Neural crest cell (in vitro differentiated cells): Measurements from ENCODE around the gene VARS2. TPM values are rescaled to one million over a fixed set of nuclear protein-coding genes. Genes with fewer than 3 reads are reported as not detected.
A peak's percentile ranks its signal among the peaks of the same experiment; 100 is the strongest.
"Not testable (repeated sequence)": the region's sequence is repeated elsewhere in the genome, so short reads cannot be mapped to it uniquely, and the experiment has no call there.

Experiments
- DNase-seq: peaks from one replicate; pipeline ENCODE4 v3.0.0; 2021; ENCODE audit warnings: low read depth, mixed read lengths, low spot score
- H3K27ac Mint-ChIP-seq: one replicate; pipeline ENCODE4 v1.8.0; 2021; ENCODE audit warnings: mild to moderate bottlenecking, mixed read lengths; ENCODE audit not compliant: unreplicated experiment
- H3K27me3 Mint-ChIP-seq: 2 replicates; pipeline ENCODE4 v1.8.0; 2021; ENCODE audit warnings: low read depth, mild to moderate bottlenecking, mixed read lengths
- H3K36me3 Mint-ChIP-seq: 2 replicates; pipeline ENCODE4 v1.8.0; 2021; ENCODE audit warnings: low read depth, mild to moderate bottlenecking, mixed read lengths
- H3K4me1 Mint-ChIP-seq: 2 replicates; pipeline ENCODE4 v1.8.0; 2021; ENCODE audit warnings: mixed read lengths
- H3K4me3 Mint-ChIP-seq: one replicate; pipeline ENCODE4 v1.8.0; 2021; ENCODE audit warnings: mild to moderate bottlenecking, mixed read lengths
- H3K9me3 Mint-ChIP-seq: 2 replicates; pipeline ENCODE4 v1.8.0; 2021; ENCODE audit warnings: mixed read lengths
- total RNA-seq: library from RNA; stranded (reverse); gene quantifications from 2 replicates; pipeline ENCODE4 v1.2.1, GENCODE V29; 2021
- TF ChIP-seq, protein P1 (sequence below): fragments of 200-600 bp; sonication (generic); conservative IDR thresholded peaks from 2 replicates; pipeline ENCODE4 v1.5.0; 2021; ENCODE audit warnings: antibody characterized with exemption, mild to moderate bottlenecking

VARS2 gene
- total RNA-seq, 1 donor from 2014 or later, result 68.2 TPM

DNA sequence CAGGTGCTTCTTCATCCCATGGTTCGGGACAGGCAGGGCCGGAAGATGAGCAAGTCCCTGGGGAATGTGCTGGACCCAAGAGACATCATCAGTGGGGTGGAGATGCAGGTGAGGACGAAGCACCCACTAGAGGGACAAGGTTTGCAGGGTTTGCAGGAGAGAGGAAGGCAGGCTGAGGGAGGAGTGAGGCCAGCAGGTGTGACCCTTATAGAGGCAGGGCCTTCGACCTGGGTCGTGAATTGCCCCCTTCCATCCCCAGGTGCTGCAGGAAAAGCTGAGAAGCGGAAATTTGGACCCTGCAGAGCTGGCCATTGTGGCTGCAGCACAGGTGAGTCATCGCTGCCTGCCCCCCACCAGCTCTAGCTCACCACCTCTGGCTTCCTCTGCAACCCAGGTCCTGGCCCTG, 8.4 kb downstream of the VARS2 start:
- TF ChIP-seq, protein P1, sequence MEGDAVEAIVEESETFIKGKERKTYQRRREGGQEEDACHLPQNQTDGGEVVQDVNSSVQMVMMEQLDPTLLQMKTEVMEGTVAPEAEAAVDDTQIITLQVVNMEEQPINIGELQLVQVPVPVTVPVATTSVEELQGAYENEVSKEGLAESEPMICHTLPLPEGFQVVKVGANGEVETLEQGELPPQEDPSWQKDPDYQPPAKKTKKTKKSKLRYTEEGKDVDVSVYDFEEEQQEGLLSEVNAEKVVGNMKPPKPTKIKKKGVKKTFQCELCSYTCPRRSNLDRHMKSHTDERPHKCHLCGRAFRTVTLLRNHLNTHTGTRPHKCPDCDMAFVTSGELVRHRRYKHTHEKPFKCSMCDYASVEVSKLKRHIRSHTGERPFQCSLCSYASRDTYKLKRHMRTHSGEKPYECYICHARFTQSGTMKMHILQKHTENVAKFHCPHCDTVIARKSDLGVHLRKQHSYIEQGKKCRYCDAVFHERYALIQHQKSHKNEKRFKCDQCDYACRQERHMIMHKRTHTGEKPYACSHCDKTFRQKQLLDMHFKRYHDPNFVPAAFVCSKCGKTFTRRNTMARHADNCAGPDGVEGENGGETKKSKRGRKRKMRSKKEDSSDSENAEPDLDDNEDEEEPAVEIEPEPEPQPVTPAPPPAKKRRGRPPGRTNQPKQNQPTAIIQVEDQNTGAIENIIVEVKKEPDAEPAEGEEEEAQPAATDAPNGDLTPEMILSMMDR, result no peak
- peaks cover 11% of the 10 kb centered on the region for H3K36me3 Mint-ChIP-seq
- no peaks in the 10 kb centered on the region for H3K27me3 Mint-ChIP-seq
- peaks cover 6% of the 10 kb centered on the region for H3K4me1 Mint-ChIP-seq
- DNase-seq, result no peak
- H3K27ac Mint-ChIP-seq, result peak overlapping the region; percentile 57
- H3K9me3 Mint-ChIP-seq, result no peaks in the 10 kb centered on the region
- no peak overlapping the region for H3K4me3 Mint-ChIP-seq

DNA sequence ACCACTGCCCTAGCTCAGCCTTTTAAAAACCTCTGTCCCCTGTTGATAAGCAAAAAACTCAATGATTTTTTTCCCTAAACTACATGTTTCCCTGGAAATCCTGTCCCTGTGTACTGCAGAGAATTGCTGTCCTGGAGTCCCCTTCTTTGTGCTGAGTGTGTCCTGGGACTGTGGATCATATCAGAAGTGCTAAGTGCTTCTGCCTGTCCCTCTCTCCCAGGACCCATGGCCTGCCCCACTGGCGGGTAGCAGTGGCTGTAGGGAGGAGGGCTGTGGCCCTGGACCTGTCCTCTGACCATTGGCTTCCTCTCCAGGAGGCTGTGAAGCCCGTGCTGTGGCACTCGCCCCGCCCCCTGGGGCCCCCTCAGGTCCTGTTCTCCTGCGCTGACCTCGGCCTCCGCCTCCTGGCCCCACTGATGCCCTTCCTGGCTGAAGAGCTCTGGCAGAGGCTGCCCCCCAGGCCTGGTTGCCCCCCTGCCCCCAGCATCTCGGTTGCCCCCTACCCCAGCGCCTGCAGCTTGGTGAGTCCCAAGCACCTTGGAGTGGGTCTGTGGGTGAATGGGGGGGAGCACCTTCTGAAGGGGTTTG, 10.1 kb downstream of the VARS2 start:
- DNase-seq, H3K4me3 Mint-ChIP-seq, H3K27ac Mint-ChIP-seq, H3K9me3 Mint-ChIP-seq, H3K27me3 Mint-ChIP-seq, H3K4me1 Mint-ChIP-seq: not testable (repeated sequence)
- H3K36me3 Mint-ChIP-seq, result peaks cover 23% of the 10 kb centered on the region

DNA sequence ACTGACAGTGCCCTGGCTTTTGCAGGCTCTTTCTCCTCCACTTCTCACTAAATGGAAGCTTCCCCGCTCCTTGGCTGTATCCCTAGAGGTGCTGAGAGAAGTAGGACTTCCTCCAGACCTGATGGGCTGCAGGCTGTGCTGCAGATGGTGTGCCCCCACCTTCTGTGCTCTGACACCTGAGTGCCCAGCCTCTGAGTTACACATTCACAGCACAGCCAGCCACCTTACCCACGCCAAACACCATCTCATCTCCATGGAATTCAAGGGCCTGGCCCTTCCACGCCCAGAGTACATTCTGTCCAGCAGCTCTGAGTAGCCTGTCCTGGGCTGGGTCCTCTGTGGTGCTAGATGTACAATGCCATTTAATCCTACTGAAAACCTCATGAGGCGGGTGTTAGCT, 12.6 kb downstream of the VARS2 start:
- TF ChIP-seq, protein P1, result no peak
- no peak overlapping the region for H3K27ac Mint-ChIP-seq
- H3K27me3 Mint-ChIP-seq, result no peaks in the 10 kb centered on the region
- peaks cover 28% of the 10 kb centered on the region for H3K36me3 Mint-ChIP-seq
- no peak overlapping the region for H3K4me3 Mint-ChIP-seq
- peaks cover 12% of the 10 kb centered on the region for H3K9me3 Mint-ChIP-seq
- no peaks in the 10 kb centered on the region for H3K4me1 Mint-ChIP-seq
- no peak for DNase-seq

DNA sequence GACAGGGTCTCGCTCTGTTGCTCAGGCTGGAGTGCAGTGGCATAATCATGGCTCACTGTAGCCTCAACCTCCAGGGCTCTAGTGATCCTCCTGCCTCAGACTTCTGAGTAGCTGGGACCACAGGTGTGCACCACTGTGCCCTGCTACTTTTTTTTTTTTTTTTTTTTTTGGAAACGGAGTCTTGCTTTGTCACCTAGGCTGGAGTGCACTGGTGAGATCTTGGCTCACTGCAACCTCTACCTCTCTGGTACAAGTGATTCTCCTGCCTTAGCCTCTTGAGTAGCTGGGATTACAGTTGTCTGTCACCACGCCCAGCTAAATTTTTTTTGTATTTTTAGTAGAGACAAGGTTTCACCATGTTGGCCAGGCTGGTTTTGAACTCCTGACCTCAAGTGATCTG, 13.0 kb downstream of the VARS2 start:
- not testable (repeated sequence) for H3K4me3 Mint-ChIP-seq, DNase-seq, H3K27me3 Mint-ChIP-seq, H3K27ac Mint-ChIP-seq, H3K4me1 Mint-ChIP-seq
- Mint-ChIP-seq H3K9me3 (peaks cover 12% of the 10 kb centered on the region), H3K36me3 (peaks cover 28% of the 10 kb centered on the region)

DNA sequence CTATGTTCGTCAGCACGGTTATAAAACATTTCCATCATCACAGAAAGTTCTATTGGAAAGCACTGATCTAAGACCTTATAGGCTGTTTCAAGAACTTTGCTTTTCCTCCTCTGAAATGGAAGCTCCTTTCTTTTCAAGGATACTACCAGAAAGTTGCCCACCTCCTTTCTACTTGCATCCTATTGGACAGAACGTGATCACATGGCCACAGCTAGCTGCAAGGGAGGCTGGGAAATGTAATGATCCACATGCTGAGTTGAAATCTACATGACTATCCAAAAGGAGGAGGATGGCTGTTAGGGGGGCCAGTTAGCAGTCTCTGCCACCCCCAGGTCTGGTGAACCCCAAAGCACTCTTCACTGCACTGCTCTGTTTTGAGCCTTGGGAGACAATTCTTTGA, 14.6 kb downstream of the VARS2 start:
- Mint-ChIP-seq H3K27me3 (no peaks in the 10 kb centered on the region), H3K36me3 (peaks cover 28% of the 10 kb centered on the region), H3K4me1 (no peaks in the 10 kb centered on the region), H3K9me3 (peaks cover 12% of the 10 kb centered on the region), H3K4me3 (no peak overlapping the region), H3K27ac (no peak overlapping the region)
- TF ChIP-seq, protein P1, result no peak
- no peak for DNase-seq

DNA sequence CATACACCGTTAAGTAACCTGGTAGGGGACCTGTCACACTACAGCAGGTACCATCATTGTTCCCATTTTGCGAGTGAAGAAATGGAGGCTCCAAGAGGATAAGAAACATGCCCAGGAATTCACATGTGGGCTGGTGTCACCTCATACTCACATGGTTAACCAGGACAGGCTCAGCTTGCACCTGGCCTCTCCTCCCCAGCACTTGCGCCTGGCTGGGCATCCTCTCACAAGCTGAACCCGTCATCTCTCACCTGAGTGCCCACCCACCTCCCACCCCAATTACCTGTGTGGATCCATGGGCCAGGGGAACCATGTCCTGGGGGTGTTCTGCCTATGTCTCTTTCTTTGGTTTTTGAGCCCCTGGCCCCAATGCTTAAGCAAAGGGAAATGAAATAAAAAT, 16.5 kb downstream of the VARS2 start:
- no peak for DNase-seq
- peaks cover 28% of the 10 kb centered on the region for H3K36me3 Mint-ChIP-seq
- H3K27ac Mint-ChIP-seq, result no peak overlapping the region
- H3K27me3 Mint-ChIP-seq, result no peaks in the 10 kb centered on the region
- no peaks in the 10 kb centered on the region for H3K4me1 Mint-ChIP-seq
- no peak overlapping the region for H3K4me3 Mint-ChIP-seq
- TF ChIP-seq, protein P1, result no peak
- peaks cover 12% of the 10 kb centered on the region for H3K9me3 Mint-ChIP-seq

DNA sequence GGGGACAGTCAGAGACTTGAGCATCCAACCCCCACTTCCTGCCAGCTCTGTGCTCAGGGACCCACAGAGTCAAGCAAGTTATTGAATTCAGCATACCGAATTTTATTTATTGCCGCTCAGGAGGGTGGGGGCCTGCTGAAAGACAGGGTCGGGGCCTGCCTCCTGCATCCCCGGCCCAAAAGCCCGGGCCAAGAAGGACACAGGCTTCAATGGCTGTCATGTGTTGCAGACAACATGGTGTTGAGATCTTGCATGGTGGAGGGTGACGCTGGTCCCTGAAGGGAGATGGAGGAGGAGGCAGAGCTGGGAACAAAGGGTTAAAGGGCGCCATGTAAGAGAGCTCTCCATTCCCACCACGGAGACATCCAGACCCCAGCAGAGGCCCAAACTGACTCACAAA, 17.2 kb downstream of the VARS2 start:
- H3K4me3 Mint-ChIP-seq, result no peak overlapping the region
- TF ChIP-seq, protein P1, result no peak
- H3K36me3 Mint-ChIP-seq, result peaks cover 27% of the 10 kb centered on the region
- DNase-seq, result no peak
- H3K27ac Mint-ChIP-seq, result no peak overlapping the region
- no peaks in the 10 kb centered on the region for H3K4me1 Mint-ChIP-seq
- H3K27me3 Mint-ChIP-seq, result no peaks in the 10 kb centered on the region
- peaks cover 12% of the 10 kb centered on the region for H3K9me3 Mint-ChIP-seq
